Esophagus muscularis mucosa (tissue), 4 donors: ENCODE results near the gene LRRC30.

Experiments
- EP300 ChIP-seq: sonication (generic); formaldehyde crosslinking; IDR thresholded peaks from one replicate; pipeline ENCODE4 v1.6.1; 2017; ENCODE audit warnings: antibody characterized with exemption
- POLR2AphosphoS5 ChIP-seq, 2 donors: sonication (generic); formaldehyde crosslinking; IDR thresholded peaks; one replicate each; pipeline ENCODE4 v1.6.1; 2017; ENCODE audit warnings: antibody characterized with exemption in 2 of 2
- TF ChIP-seq, protein P1 (sequence below), 3 experiments: fragments of 200-600 bp in 2 of 3; fragments of 450-650 bp in 1 of 3; sonication (generic) in 2 of 3; IDR thresholded peaks; one replicate each; pipeline ENCODE4 v1.5.1; 2017 to 2019; ENCODE audit warnings: antibody characterized with exemption in 3 of 3, mild to moderate bottlenecking in 2 of 3, moderate library complexity in 1 of 3

GRCh38 chr18:7233134-7233810 lies 2.4 kb downstream of the LRRC30 start:
- TF ChIP-seq, protein P1, sequence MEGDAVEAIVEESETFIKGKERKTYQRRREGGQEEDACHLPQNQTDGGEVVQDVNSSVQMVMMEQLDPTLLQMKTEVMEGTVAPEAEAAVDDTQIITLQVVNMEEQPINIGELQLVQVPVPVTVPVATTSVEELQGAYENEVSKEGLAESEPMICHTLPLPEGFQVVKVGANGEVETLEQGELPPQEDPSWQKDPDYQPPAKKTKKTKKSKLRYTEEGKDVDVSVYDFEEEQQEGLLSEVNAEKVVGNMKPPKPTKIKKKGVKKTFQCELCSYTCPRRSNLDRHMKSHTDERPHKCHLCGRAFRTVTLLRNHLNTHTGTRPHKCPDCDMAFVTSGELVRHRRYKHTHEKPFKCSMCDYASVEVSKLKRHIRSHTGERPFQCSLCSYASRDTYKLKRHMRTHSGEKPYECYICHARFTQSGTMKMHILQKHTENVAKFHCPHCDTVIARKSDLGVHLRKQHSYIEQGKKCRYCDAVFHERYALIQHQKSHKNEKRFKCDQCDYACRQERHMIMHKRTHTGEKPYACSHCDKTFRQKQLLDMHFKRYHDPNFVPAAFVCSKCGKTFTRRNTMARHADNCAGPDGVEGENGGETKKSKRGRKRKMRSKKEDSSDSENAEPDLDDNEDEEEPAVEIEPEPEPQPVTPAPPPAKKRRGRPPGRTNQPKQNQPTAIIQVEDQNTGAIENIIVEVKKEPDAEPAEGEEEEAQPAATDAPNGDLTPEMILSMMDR (IDR thresholded peaks at IDR 0.05), result no peak
- TF ChIP-seq POLR2AphosphoS5 (IDR thresholded peaks at IDR 0.05), result no peak
- TF ChIP-seq EP300, result no peak
